Measurements from ENCODE around the gene TVP23A. TPM values are rescaled to one million over a fixed set of nuclear protein-coding genes. Genes with fewer than 3 reads are reported as not detected.

TVP23A gene
- total and polyA plus RNA-seq, 7 donors = 0.01 to 0.13 (median 0.06) TPM; not detected in 3

- Histone ChIP-seq H3K36me3 (ENCODE audit: insufficient read depth in 1 of 2, low read depth in 1 of 2) (no peaks in the 10 kb centered on the region), H3K4me3 (no peak overlapping the region), H3K4me1 (no peaks in the 10 kb centered on the region), H3K9me3 (no peaks in the 10 kb centered on the region), H3K27ac (no peak overlapping the region), H3K27me3 (ENCODE audit: insufficient read depth in 3 of 3, low read length in 2 of 3) (no peaks in the 10 kb centered on the region)
- intact Hi-C loops (cut with DNase I) = loop anchor here in 1 of 2 donors (5.0 kb wide), 1 partner anchor 52 kb away; no protein-coding TSS in a partner anchor
- ATAC-seq (no peak), DNase-seq (no peak)
- TF ChIP-seq CTCF (IDR thresholded peaks at IDR 0.05) = no peak
- 68 to 79% (median 76%) methylated on average over 3 of the region's 3 CpGs for WGBS, 3 donors
These were observed 9.7 kb downstream of the TVP23A start for GRCh38 chr16:10808850-10809249.

DNA sequence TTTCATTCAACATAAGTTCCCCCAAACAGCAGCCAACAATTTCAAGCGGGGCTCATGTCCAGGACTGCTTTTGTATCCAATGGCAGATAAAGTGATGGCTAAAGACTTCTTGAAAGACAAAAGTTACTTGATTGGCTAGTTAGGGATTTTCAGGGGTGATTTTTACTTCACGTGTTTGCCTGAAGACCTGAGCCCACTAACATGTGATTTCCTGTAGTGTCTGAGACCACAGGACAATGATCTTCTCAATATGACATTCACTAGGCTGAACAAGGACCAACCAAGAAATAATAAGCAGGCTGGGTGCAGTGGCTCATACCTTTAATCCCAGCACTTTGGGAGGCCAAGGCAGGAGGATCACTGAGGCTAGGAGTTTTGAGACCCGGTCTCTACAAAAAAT lies 10.4 kb downstream of the TVP23A start:
- no peaks in the 10 kb centered on the region for H3K27me3 ChIP-seq (ENCODE audit: insufficient read depth in 3 of 3, low read length in 2 of 3)
- ATAC-seq (no peak), DNase-seq (no peak)
- no peak for TF ChIP-seq CTCF (IDR thresholded peaks at IDR 0.05)
- no peak overlapping the region for H3K27ac ChIP-seq
- WGBS, 3 donors = 81 to 87% (median 83%) methylated on average over 3 of the region's 3 CpGs
- intact Hi-C loops (cut with DNase I) = loop anchor here in 1 of 2 donors (5.0 kb wide), 1 partner anchor 51 kb away; no protein-coding TSS in a partner anchor
- H3K36me3 ChIP-seq (ENCODE audit: insufficient read depth in 1 of 2, low read depth in 1 of 2) = no peaks in the 10 kb centered on the region
- no peak overlapping the region for H3K4me3 ChIP-seq
- H3K9me3 ChIP-seq = no peaks in the 10 kb centered on the region
- no peaks in the 10 kb centered on the region for H3K4me1 ChIP-seq

GRCh38 chr16:10806698-10807097 lies 11.9 kb downstream of the TVP23A start:
- 83 to 91% (median 87%) methylated on average over 6 of the region's 6 CpGs for WGBS, 3 donors
- no peaks in the 10 kb centered on the region for H3K27me3 ChIP-seq (ENCODE audit: insufficient read depth in 3 of 3, low read length in 2 of 3)

GRCh38 chr16:10805334-10805733 lies 13.3 kb downstream of the TVP23A start:
- intact Hi-C loops (cut with DNase I) = loop anchor here in 1 of 2 donors (5.0 kb wide), 1 partner anchor 48 kb away; no protein-coding TSS in a partner anchor
- 64 to 71% (median 66%) methylated on average over 9 of the region's 9 CpGs for WGBS, 3 donors
- no peaks in the 10 kb centered on the region for H3K9me3 ChIP-seq
- no peak for ATAC-seq
- no peak overlapping the region for H3K4me3 ChIP-seq
- TF ChIP-seq CTCF (IDR thresholded peaks at IDR 0.05) = no peak
- H3K27ac ChIP-seq = no peak overlapping the region
- DNase-seq = no peak
- H3K27me3 ChIP-seq (ENCODE audit: insufficient read depth in 3 of 3, low read length in 2 of 3) = no peaks in the 10 kb centered on the region
- H3K36me3 ChIP-seq (ENCODE audit: insufficient read depth in 1 of 2, low read depth in 1 of 2) = no peaks in the 10 kb centered on the region
- H3K4me1 ChIP-seq = no peaks in the 10 kb centered on the region

More at GRCh38 chr16:10806698-10807097, 11.9 kb downstream of the TVP23A start:
- H3K4me1 ChIP-seq = no peaks in the 10 kb centered on the region
- TF ChIP-seq CTCF (IDR thresholded peaks at IDR 0.05) = no peak
- DNase-seq (no peak), ATAC-seq (no peak)
- intact Hi-C loops (cut with DNase I) = loop anchor here in 1 of 2 donors (5.0 kb wide), 1 partner anchor 49 kb away; no protein-coding TSS in a partner anchor
- H3K27ac ChIP-seq = no peak overlapping the region
- no peak overlapping the region for H3K4me3 ChIP-seq
- no peaks in the 10 kb centered on the region for H3K9me3 ChIP-seq
- H3K36me3 ChIP-seq (ENCODE audit: insufficient read depth in 1 of 2, low read depth in 1 of 2) = no peaks in the 10 kb centered on the region

GRCh38 chr16:10799736-10800135 lies 18.9 kb downstream of the TVP23A start:
- no peak for TF ChIP-seq CTCF (IDR thresholded peaks at IDR 0.05)
- Histone ChIP-seq H3K36me3 (ENCODE audit: insufficient read depth in 1 of 2, low read depth in 1 of 2) (no peaks in the 10 kb centered on the region), H3K9me3 (no peaks in the 10 kb centered on the region), H3K27ac (no peak overlapping the region), H3K27me3 (ENCODE audit: insufficient read depth in 3 of 3, low read length in 2 of 3) (no peaks in the 10 kb centered on the region), H3K4me1 (no peaks in the 10 kb centered on the region), H3K4me3 (no peak overlapping the region)
- intact Hi-C loops (cut with DNase I) = no loop called here
- DNase-seq = no peak
- ATAC-seq = no peak
- 88 to 95% (median 94%) methylated on average over 3 of the region's 3 CpGs for WGBS, 3 donors
